Upper lobe of right lung (tissue), 1 donor: ENCODE data around the gene UNC50. TPM values are rescaled to one million over a fixed set of nuclear protein-coding genes. Genes with fewer than 3 reads are reported as not detected.

ENCODE experiments used
- ATAC-seq: fragments of 200-7000 bp; cut with Tn5 transposase; one replicate; pipeline ENCODE4 v1.9.1; 2020; ENCODE audit warnings: mild to moderate bottlenecking, moderate library complexity
- DNase-seq: peaks from one replicate; pipeline ENCODE4 v3.0.0-alpha.2; 2020
- H3K27ac ChIP-seq: fragments of 200-600 bp; one replicate; pipeline ENCODE4 v1.8.0; 2022
- H3K27me3 ChIP-seq: fragments of 200-600 bp; one replicate; pipeline ENCODE4 v1.8.0; 2022; ENCODE audit warnings: mild to moderate bottlenecking
- H3K36me3 ChIP-seq: fragments of 200-600 bp; one replicate; pipeline ENCODE4 v1.8.0; 2022
- H3K4me1 ChIP-seq: fragments of 200-600 bp; one replicate; pipeline ENCODE4 v1.8.0; 2022
- H3K4me3 ChIP-seq: fragments of 200-600 bp; one replicate; pipeline ENCODE4 v1.8.0; 2022; ENCODE audit warnings: mild to moderate bottlenecking
- H3K9me3 ChIP-seq: fragments of 200-600 bp; one replicate; pipeline ENCODE4 v1.8.0; 2022
- intact Hi-C: fragments of 100-400 bp; cut with DNase I; formaldehyde crosslinking; loops from one replicate; pipeline ENCODE4 v1.11.0; 2022
- total RNA-seq: library from RNA; stranded (reverse); fragmentation: NEBNext Ultra II Directional; extraction: Animal tissue kit (Norgen Biotek cat#: 25700); gene quantifications from one replicate; pipeline ENCODE4 v1.2.1, GENCODE V29; 2021
- TF ChIP-seq, protein P1 (sequence below): fragments of 200-600 bp; IDR thresholded peaks from one replicate; pipeline ENCODE4 v1.8.0; 2022; ENCODE audit warnings: antibody characterized with exemption
- donor health status: DM: no; HTN: yes; CAD: no; lungs with severe emphysema.

UNC50 gene
- total RNA-seq, 1 donor from 2014 or later: 53.4 TPM

DNA sequence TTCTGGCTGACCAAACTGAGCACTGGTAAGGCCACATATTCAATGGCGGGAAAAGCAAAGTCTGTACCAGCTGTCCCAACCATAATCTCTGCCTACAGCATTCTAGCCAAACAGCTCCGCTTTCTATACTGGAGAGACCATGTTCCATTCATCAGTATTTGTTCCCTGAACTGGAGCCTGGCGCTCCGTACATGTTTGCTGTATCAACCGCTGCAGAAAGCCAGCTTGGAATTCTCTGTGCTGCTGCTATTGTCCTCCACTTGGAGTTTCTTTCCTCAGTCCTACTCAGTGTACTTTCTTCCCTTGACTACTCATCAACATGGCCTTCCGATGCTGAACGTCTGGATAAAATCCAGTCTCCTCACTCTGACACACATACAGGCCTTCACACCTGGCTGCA, 2.0 kb upstream of the UNC50 start:
- Histone ChIP-seq H3K27ac (no peak overlapping the region), H3K36me3 (peaks cover 44% of the 10 kb centered on the region), H3K4me1 (peaks cover 46% of the 10 kb centered on the region), H3K4me3 (no peak overlapping the region), H3K27me3 (no peaks in the 10 kb centered on the region), H3K9me3 (no peaks in the 10 kb centered on the region)
- ATAC-seq: no peak
- intact Hi-C loops: no loop called here
- TF ChIP-seq, protein P1, sequence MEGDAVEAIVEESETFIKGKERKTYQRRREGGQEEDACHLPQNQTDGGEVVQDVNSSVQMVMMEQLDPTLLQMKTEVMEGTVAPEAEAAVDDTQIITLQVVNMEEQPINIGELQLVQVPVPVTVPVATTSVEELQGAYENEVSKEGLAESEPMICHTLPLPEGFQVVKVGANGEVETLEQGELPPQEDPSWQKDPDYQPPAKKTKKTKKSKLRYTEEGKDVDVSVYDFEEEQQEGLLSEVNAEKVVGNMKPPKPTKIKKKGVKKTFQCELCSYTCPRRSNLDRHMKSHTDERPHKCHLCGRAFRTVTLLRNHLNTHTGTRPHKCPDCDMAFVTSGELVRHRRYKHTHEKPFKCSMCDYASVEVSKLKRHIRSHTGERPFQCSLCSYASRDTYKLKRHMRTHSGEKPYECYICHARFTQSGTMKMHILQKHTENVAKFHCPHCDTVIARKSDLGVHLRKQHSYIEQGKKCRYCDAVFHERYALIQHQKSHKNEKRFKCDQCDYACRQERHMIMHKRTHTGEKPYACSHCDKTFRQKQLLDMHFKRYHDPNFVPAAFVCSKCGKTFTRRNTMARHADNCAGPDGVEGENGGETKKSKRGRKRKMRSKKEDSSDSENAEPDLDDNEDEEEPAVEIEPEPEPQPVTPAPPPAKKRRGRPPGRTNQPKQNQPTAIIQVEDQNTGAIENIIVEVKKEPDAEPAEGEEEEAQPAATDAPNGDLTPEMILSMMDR: no peak
- DNase-seq: no peak

DNA sequence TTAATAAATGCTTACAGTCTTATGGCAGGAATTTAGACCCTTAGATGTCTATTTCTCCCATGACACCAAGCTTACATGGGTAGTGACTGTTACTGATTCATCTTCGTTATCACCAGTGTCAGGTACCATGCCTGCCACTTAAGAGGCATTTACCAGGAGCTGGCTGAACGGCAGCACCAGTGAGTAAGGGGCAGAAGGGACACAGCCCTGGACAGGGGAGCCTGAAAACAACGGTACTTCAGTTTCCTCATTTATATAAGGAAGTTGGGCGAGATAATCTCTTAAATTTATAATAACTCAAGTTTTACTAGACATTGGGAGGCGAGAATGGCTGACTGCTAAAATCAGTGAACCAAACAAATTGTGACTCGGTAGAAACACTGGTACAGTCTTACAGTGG, 1.3 kb upstream of the UNC50 start:
- Histone ChIP-seq H3K27ac (no peak overlapping the region), H3K4me1 (peaks cover 46% of the 10 kb centered on the region), H3K27me3 (no peaks in the 10 kb centered on the region)

DNA sequence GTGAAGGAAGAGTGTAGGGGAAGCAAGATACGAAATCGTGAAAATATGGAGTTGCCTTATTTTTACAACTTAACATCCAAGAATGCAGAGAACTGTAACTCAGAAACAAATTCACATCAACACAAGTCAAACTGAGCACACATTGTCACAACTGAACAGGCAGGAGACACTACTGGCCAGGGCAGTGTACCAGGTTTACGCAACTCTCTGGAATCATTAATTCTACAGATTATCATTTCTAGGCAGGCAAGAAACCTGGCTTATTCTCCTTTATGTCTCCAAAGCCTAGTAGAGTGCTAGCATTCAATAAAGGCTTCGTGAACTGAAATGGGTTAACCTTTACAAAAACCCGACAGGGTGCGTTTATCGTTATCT, 661 bp upstream of the UNC50 start:
- intact Hi-C loops: no loop called here
- Histone ChIP-seq H3K4me3 (peak overlapping the region; percentile 98), H3K36me3 (peaks cover 42% of the 10 kb centered on the region), H3K9me3 (no peaks in the 10 kb centered on the region), H3K27me3 (no peaks in the 10 kb centered on the region), H3K27ac (peak overlapping the region; percentile 99), H3K4me1 (peaks cover 46% of the 10 kb centered on the region)
- no peak for ATAC-seq
- TF ChIP-seq, protein P1: no peak
- no peak for DNase-seq

More for the DNA sequence above, 1.3 kb upstream of the UNC50 start:
- intact Hi-C loops: no loop called here
- Histone ChIP-seq H3K36me3 (peaks cover 42% of the 10 kb centered on the region), H3K4me3 (peak overlapping the region; percentile 98), H3K9me3 (no peaks in the 10 kb centered on the region)
- TF ChIP-seq, protein P1: no peak
- DNase-seq: no peak
- no peak for ATAC-seq

DNA sequence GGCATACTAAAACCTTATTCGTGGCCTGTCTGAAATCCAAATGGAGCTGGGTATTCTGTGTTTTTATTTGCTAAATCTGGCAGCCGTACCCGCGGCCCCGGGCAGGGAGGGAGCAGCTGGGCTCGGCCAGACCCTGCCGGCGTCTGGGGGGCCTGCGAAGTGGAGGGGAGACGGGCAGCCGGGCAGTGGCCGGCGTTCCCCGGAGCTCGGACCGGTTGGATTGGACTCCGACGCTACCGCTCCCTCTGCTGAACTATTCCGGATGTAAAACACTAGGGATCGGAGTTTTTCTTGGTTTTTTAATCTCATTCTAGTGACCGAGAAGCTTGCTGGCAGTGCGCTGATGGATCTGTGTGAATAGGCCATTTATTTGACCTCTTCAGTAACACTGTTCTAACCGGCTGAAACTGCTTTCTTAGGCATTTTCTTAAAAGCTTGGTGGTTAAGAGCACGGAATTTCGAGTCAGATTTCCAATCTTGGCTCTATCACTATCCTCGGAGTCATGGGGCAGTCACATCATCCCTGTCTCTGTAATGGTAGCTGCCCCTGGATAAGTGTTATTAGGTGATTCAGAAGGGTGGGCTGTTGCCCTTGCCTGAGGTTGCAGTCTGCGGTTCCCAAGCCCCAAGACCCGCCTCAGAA, 694 bp downstream of the UNC50 start:
- Histone ChIP-seq H3K9me3 (no peaks in the 10 kb centered on the region), H3K36me3 (peaks cover 42% of the 10 kb centered on the region), H3K4me3 (peak overlapping the region; percentile 98), H3K27me3 (no peaks in the 10 kb centered on the region), H3K4me1 (peaks cover 41% of the 10 kb centered on the region), H3K27ac (peak overlapping the region; percentile 99)
- intact Hi-C loops: no loop called here
- DNase-seq: peak; percentile 74
- TF ChIP-seq, protein P1: no peak
- ATAC-seq: peak; percentile 40

DNA sequence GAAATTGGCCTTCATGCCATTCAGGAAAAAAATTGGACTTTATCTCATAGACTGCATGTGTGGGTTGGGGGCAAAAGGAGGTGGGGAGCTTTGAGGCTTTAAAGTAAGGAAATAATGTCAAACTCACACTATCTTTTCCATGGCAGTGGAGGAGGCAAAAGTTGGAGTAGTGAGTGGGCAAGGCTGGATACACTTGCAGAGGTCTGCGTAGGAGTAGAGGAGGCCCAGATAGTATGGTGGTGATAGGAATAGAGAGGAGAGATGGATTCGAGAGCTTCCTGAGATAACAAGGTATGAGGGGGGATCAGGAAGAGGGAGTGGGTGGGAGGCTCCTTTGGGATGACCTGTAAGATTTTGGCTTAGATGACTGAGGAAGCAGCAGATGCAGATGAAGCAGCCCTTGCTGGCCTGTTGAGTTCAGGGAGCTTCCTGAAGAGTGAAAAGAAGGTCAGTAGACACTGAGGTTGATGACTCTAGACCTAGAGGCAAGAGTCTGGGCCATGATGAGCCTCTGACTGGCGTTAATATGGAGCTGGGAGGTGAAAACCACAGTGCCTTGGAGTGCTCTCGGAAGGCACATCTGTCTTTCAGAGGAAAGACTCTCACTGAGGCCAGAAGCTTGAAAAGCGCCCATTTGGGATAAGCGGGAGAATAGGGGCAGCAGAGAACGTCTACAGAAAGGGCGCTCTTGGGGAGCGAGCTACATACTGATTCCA, 5.8 kb downstream of the UNC50 start:
- no peaks in the 10 kb centered on the region for H3K9me3 ChIP-seq
- no peak overlapping the region for H3K27ac ChIP-seq
- intact Hi-C loops: no loop called here
- TF ChIP-seq, protein P1: no peak
- ATAC-seq (no peak), DNase-seq (no peak)
- no peak overlapping the region for H3K4me3 ChIP-seq
- peaks cover 92% of the 10 kb centered on the region for H3K36me3 ChIP-seq
- peaks cover 21% of the 10 kb centered on the region for H3K4me1 ChIP-seq
- no peaks in the 10 kb centered on the region for H3K27me3 ChIP-seq
